Activated naive CD4-positive, alpha-beta T cell treated with anti-CD3 and anti-CD28 coated beads, Interleukin-2, amount 50 U/mL, for 72 hours (primary cell): ENCODE data around the gene NAB1. TPM values are rescaled to one million over a fixed set of nuclear protein-coding genes. Genes with fewer than 3 reads are reported as not detected.
A peak's percentile ranks its signal among the peaks of the same experiment; 100 is the strongest.

Source experiments
- ATAC-seq, 2 donors: fragments of 150-1000 bp; cut with Tn5 transposase; 2 replicates each; pipeline ENCODE4 v1.10.0; 2021; ENCODE audit warnings: mild to moderate bottlenecking in 2 of 2, moderate library complexity in 2 of 2
- DNase-seq, 2 donors: peaks; one replicate each; pipeline ENCODE4 v3.0.0; 2021 to 2022; ENCODE audit warnings: low spot score in 2 of 2
- H3K27ac Mint-ChIP-seq, 2 donors: one replicate each; pipeline ENCODE4 v1.8.0; 2022; ENCODE audit warnings: mild to moderate bottlenecking in 2 of 2, mixed read lengths in 2 of 2
- H3K36me3 Mint-ChIP-seq, 2 donors: one replicate each; pipeline ENCODE4 v1.8.0; 2022; ENCODE audit warnings: mixed read lengths in 2 of 2
- H3K9me3 Mint-ChIP-seq, 2 donors: one replicate each; pipeline ENCODE4 v1.8.0; 2022; ENCODE audit warnings: mixed read lengths in 2 of 2
- total RNA-seq, 2 donors: library from RNA; stranded (reverse); gene quantifications; one replicate each; pipeline ENCODE4 v1.2.3, GENCODE V29; 2022

Gene NAB1
- total RNA-seq, 2 donors from 2014 or later, result 45.2 to 63.9 TPM

GRCh38 chr2:190717306-190717705, 68.4 kb downstream of the NAB1 start:
- no peak for DNase-seq
- Mint-ChIP-seq H3K9me3 (peaks cover 0 to 11% of the 10 kb centered on the region in 2 donors), H3K36me3 (peaks cover 0 to 9% of the 10 kb centered on the region in 2 donors), H3K27ac (peak overlapping the region; percentile 11 to 95)
- ATAC-seq, result no peak

DNA sequence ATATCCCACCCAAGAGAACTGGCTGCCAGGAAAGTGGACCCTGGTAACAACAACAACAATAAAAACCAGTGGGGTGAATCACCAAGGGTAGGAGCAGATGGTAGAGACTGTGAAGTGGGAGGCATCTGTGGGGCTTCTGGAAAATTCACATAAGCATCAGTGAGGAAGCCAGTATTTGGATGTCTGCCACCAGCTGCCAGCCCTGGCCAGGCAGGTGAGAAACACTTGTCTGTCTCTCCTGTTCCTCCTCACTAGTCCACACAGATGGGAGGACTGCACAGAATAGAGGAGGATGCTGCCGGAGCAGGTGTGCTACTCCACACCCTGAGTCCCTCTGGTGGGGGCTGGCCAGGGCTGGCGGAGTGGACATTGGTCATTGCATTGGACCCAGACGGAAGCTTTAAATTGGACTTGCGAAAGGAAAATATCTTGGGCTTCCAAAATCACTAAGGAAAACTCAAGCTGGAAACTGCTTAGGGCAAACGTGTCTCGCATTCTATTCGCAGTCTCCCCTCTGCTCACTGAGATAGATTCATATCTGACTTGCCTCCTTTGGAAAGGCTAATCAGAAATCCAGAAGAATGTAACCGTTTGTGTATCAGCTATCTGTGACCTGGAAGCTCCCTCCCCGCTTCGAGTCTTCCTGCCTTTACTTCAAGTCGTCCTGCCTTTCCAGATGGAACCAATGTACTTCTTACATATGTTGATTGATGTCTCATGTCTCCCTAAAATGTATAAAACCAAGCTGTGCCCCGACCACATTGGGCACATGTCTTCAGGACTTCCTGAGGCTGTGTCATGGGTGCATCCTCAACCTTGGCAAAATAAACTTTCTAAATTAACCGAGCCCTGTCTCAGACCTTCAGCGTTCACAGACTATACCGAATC, 69.1 kb downstream of the NAB1 start:
- Mint-ChIP-seq H3K27ac (peak overlapping the region; percentile 92 to 95), H3K9me3 (peaks cover 0 to 11% of the 10 kb centered on the region in 2 donors), H3K36me3 (peaks cover 0 to 9% of the 10 kb centered on the region in 2 donors)
- DNase-seq (no peak), ATAC-seq (no peak)

DNA sequence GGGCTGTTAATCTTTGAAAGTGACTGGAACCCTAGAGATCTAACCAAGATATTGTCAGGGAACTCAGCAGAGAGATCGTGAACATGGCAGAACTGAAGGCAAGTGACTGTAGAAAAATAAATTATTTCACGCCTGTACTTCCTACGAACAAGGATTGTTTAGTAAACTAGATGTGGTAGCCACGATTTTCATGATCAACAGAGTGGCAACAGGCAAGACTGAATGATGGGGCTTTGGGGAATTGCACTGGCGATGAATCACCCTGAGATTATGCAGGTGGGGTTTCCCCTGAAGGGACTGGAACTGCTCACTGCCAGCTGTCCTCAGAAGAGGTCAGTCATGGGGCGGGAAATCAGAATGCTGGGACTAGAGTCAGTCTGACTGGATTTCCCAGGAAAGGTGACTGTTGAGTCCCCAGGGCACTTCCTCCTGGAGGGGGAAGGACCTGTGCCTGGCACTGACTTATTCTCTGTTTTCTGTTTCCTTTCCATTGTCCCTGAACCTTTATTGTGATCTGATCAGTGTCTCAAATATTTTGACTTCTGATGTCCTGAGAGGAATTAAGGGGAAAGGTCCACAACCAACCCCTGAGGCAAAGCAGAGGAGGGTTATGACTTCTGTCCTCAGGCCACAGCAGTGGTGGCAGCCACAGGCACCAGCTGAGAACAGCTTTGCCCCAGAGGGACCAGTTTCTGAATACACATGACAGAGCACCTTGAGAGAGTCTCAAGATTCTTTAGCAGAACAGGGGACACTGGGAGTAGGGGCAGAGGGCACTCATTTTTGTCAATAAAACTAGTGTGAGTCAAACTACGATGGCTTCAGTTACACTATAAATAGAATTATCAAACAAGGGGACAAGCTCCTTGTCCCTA, 70.0 kb downstream of the NAB1 start:
- Mint-ChIP-seq H3K9me3 (peaks cover 0 to 11% of the 10 kb centered on the region in 2 donors), H3K27ac (peak overlapping the region; percentile 92 to 95), H3K36me3 (peaks cover 0 to 9% of the 10 kb centered on the region in 2 donors)
- ATAC-seq (peak; percentile 59 to 76), DNase-seq (peak; percentile 70 to 90)

- no peak for ATAC-seq
- DNase-seq, result no peak
- peak overlapping the region; percentile 76 to 95 for H3K27ac Mint-ChIP-seq
- peaks cover 0 to 14% of the 10 kb centered on the region in 2 donors for H3K9me3 Mint-ChIP-seq
- H3K36me3 Mint-ChIP-seq, result peaks cover 0 to 15% of the 10 kb centered on the region in 2 donors
Observed at GRCh38 chr2:190720276-190720675, 71.4 kb downstream of the NAB1 start.

- ATAC-seq (no peak), DNase-seq (no peak)
- Mint-ChIP-seq H3K36me3 (peaks cover 0 to 19% of the 10 kb centered on the region in 2 donors), H3K27ac (peak overlapping the region; percentile 76 to 95), H3K9me3 (peaks cover 0 to 15% of the 10 kb centered on the region in 2 donors)
Observed at GRCh38 chr2:190720691-190721090, 71.8 kb downstream of the NAB1 start.

DNA sequence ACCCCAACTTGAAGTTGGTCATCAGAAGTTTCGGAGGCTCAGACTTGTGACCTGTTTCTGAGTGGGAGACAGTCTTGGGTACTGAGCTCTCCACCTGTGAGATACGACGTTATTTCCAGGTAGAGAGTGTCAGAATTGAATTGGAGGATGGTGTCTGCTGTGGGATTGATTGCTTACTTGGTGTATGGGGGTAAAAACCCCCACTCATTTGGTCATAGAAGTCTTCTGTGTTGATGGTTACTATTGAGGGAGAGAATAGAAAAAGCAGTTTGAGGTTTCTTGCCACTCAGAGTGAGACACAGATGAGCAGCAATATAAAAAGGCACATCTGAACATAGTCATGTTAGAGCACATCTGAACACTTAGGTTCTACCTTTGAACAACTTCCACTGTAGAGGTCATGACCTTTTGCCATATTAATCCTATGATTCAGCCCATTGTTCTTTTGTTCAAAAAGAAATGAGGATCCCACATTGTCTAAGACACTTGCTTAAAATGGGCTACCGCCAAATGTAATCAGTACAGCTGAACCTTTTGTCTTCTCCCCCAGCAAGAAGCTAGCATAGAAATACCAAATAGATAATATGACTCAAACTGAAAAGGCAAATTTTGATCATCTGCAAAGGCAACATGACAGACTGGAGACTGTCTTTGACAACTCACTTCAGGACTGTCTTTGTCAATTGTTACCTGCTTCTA, 73.3 kb downstream of the NAB1 start:
- Mint-ChIP-seq H3K27ac (peak overlapping the region; percentile 95 to 99), H3K9me3 (peaks cover 0 to 8% of the 10 kb centered on the region in 2 donors), H3K36me3 (peaks cover 0 to 30% of the 10 kb centered on the region in 2 donors)
- peak; percentile 62 to 81 for ATAC-seq
- DNase-seq, result peak in 1 of 2 donors; percentile 46

DNA sequence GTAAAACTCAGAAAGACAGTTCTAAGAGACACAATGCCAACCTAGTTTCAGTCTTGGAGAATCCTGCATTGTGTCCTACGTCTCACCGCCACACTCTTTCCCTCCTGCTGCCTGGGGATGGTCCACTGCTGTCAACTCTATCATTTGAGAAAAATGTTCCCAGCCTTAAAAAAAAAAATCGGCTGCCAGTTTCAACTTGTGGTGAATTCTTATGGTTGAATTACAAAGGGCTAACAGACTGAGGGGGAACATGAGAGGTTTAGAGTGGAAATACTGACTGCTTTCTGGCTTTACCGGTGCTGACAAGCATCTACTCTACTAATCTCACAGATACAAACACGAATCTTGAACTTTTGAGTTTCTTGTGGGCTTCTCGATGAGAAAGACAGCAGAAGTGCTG, 74.0 kb downstream of the NAB1 start:
- Mint-ChIP-seq H3K9me3 (peaks cover 0 to 10% of the 10 kb centered on the region in 2 donors), H3K36me3 (peaks cover 0 to 36% of the 10 kb centered on the region in 2 donors), H3K27ac (peak overlapping the region; percentile 95 to 99)
- ATAC-seq (peak; percentile 39 to 47), DNase-seq (peak in 1 of 2 donors; percentile 22)

GRCh38 chr2:190723397-190724090, 74.7 kb downstream of the NAB1 start:
- Mint-ChIP-seq H3K9me3 (peaks cover 2 to 16% of the 10 kb centered on the region in 2 donors), H3K27ac (peak overlapping the region; percentile 95 to 99), H3K36me3 (peaks cover 0 to 44% of the 10 kb centered on the region in 2 donors)
- no peak for DNase-seq
- no peak for ATAC-seq

GRCh38 chr2:190726255-190726654, 77.4 kb downstream of the NAB1 start:
- DNase-seq, result no peak
- no peak for ATAC-seq
- Mint-ChIP-seq H3K9me3 (peaks cover 4 to 22% of the 10 kb centered on the region in 2 donors), H3K27ac (no peak overlapping the region), H3K36me3 (peaks cover 0 to 46% of the 10 kb centered on the region in 2 donors)

GRCh38 chr2:190736355-190736754, 87.5 kb downstream of the NAB1 start:
- peaks cover 0 to 4% of the 10 kb centered on the region in 2 donors for H3K36me3 Mint-ChIP-seq
- ATAC-seq (no peak), DNase-seq (no peak)
- H3K9me3 Mint-ChIP-seq, result peaks cover 0 to 6% of the 10 kb centered on the region in 2 donors
- no peak overlapping the region for H3K27ac Mint-ChIP-seq

- ATAC-seq, result no peak
- Mint-ChIP-seq H3K36me3 (peaks cover 0 to 23% of the 10 kb centered on the region in 2 donors), H3K27ac (no peak overlapping the region), H3K9me3 (peaks cover 0 to 21% of the 10 kb centered on the region in 2 donors)
- DNase-seq, result no peak
Observed at GRCh38 chr2:190740449-190740848, 91.6 kb downstream of the NAB1 start.

Other genes with a start within 250 kb of the NAB1 start
- 10 to 100 TPM; 18.8 to 37.5 TPM for gene MFSD6, start 240.7 kb upstream of the NAB1 start, total RNA-seq
- 10 to 100 TPM; 18.3 to 19.4 TPM for gene NEMP2, start 114.4 kb upstream of the NAB1 start, total RNA-seq
- gene GLS, start 231.7 kb downstream of the NAB1 start, total RNA-seq, result 100 to 1,000 TPM; 282 to 501 TPM